HL-60 (cell line): Measurements from ENCODE around the gene CKAP5.

Source experiments
- CTCF ChIP-seq: IDR thresholded peaks from one replicate; pipeline ENCODE4 v1.5.1; 2011; ENCODE audit warnings: low read length, control low read depth, inconsistent platforms; ENCODE audit not compliant: insufficient read depth
- POLR2AphosphoS5 ChIP-seq: IDR thresholded peaks from 2 replicates; pipeline ENCODE4 v1.6.1; 2012; ENCODE audit warnings: low read depth
- REST ChIP-seq: IDR thresholded peaks from 2 replicates; pipeline ENCODE4 v1.6.1; 2012; ENCODE audit warnings: low read depth; ENCODE audit not compliant: insufficient replicate concordance

DNA sequence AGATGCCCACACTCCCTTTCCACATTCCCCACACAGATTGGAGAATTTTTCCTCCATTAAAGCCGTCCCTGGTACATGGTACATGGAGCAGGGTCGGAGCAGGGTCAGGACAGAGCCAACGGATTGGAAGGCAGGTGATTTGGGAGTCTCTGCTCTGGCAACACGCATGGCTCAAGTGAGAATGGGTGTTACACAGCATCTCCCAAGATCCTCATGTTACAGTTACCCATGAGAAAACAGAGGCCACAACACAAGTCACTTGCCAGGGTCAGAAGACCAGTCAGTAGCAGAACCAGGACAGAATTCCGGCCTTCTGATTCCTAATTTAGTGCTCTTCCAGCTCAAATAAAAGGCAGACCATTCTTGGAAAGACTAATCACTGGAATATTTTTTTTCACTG is 134.8 kb downstream of the CKAP5 start:
- no peak for TF ChIP-seq CTCF
- TF ChIP-seq POLR2AphosphoS5 = no peak
- TF ChIP-seq REST = no peak
